Measurements from ENCODE around the gene ZNF574. TPM values are rescaled to one million over a fixed set of nuclear protein-coding genes. Genes with fewer than 3 reads are reported as not detected.

Gene ZNF574
- total and polyA plus RNA-seq, 9 donors: 2.4 to 24.6 (median 15.6) TPM

GRCh38 chr19:42114412-42114811 lies 38.4 kb downstream of the ZNF574 start:
- DNase-seq: no peak
- H3K9me3 ChIP-seq: no peaks in the 10 kb centered on the region
- H3K27ac ChIP-seq: no peak overlapping the region
- H3K36me3 ChIP-seq: no peaks in the 10 kb centered on the region
- no peak overlapping the region for H3K4me3 ChIP-seq
- WGBS, 3 donors: 29 to 35% (median 32%) methylated on average over 7 of the region's 7 CpGs
- TF ChIP-seq EP300 (IDR thresholded peaks at IDR 0.05) (no peak), CTCF (IDR thresholded peaks at IDR 0.05) (no peak), POLR2A (IDR thresholded peaks at IDR 0.05) (no peak)
- no peaks in the 10 kb centered on the region for H3K4me1 ChIP-seq (ENCODE audit: insufficient read depth)
- H3K27me3 ChIP-seq: no peaks in the 10 kb centered on the region
- intact Hi-C loops (cut with DNase I): no loop called here

GRCh38 chr19:42115219-42115618 lies 39.3 kb downstream of the ZNF574 start:
- intact Hi-C loops (cut with DNase I): no loop called here
- no peak overlapping the region for H3K27ac ChIP-seq
- TF ChIP-seq CTCF (IDR thresholded peaks at IDR 0.05) (no peak), EP300 (IDR thresholded peaks at IDR 0.05) (no peak), POLR2A (IDR thresholded peaks at IDR 0.05) (no peak)
- no peaks in the 10 kb centered on the region for H3K9me3 ChIP-seq
- WGBS, 3 donors: 15 to 24% (median 16%) methylated on average over 4 of the region's 4 CpGs
- DNase-seq: no peak
- no peaks in the 10 kb centered on the region for H3K4me1 ChIP-seq (ENCODE audit: insufficient read depth)
- H3K27me3 ChIP-seq: no peaks in the 10 kb centered on the region
- no peaks in the 10 kb centered on the region for H3K36me3 ChIP-seq
- no peak overlapping the region for H3K4me3 ChIP-seq

- no peak overlapping the region for H3K4me3 ChIP-seq
- TF ChIP-seq EP300 (IDR thresholded peaks at IDR 0.05) (no peak), POLR2A (IDR thresholded peaks at IDR 0.05) (no peak), CTCF (IDR thresholded peaks at IDR 0.05) (no peak)
- no peaks in the 10 kb centered on the region for H3K36me3 ChIP-seq
- no peaks in the 10 kb centered on the region for H3K9me3 ChIP-seq
- no peak for DNase-seq
- H3K27me3 ChIP-seq: no peaks in the 10 kb centered on the region
- intact Hi-C loops (cut with DNase I): no loop called here
- 80 to 86% (median 86%) methylated on average over 4 of the region's 4 CpGs for WGBS, 3 donors
- no peak overlapping the region for H3K27ac ChIP-seq
- H3K4me1 ChIP-seq (ENCODE audit: insufficient read depth): no peaks in the 10 kb centered on the region
Measured at GRCh38 chr19:42115705-42116104, 39.7 kb downstream of the ZNF574 start.

GRCh38 chr19:42116308-42117075 lies 40.5 kb downstream of the ZNF574 start:
- no peak for DNase-seq
- Histone ChIP-seq H3K27ac (no peak overlapping the region), H3K36me3 (no peaks in the 10 kb centered on the region), H3K4me1 (ENCODE audit: insufficient read depth) (no peaks in the 10 kb centered on the region), H3K4me3 (no peak overlapping the region), H3K27me3 (no peaks in the 10 kb centered on the region), H3K9me3 (no peaks in the 10 kb centered on the region)
- intact Hi-C loops (cut with DNase I): no loop called here
- 85 to 90% (median 90%) methylated on average over 20 of the region's 20 CpGs for WGBS, 3 donors
- no peak for TF ChIP-seq EP300 (IDR thresholded peaks at IDR 0.05)
- TF ChIP-seq POLR2A (IDR thresholded peaks at IDR 0.05): no peak
- TF ChIP-seq CTCF (IDR thresholded peaks at IDR 0.05): no peak

Measured in ovary (tissue), 9 donors.